GM21529 (cell line): Measurements from ENCODE around the gene BBS5.
"Not testable (repeated sequence)": the region's sequence is repeated elsewhere in the genome, so short reads cannot be mapped to it uniquely, and the experiment has no call there.

Experiments used
- ATAC-seq: cut with Tn5 transposase; IDR thresholded peaks from one replicate; pipeline ENCODE4 v1.9.1; 2021; ENCODE audit not compliant: unreplicated experiment

The BBS5 gene

GRCh38 chr2:169539460-169539859, 60.2 kb downstream of the BBS5 start:
- not testable (repeated sequence) for ATAC-seq

GRCh38 chr2:169540146-169540545, 60.9 kb downstream of the BBS5 start:
- no peak for ATAC-seq

DNA sequence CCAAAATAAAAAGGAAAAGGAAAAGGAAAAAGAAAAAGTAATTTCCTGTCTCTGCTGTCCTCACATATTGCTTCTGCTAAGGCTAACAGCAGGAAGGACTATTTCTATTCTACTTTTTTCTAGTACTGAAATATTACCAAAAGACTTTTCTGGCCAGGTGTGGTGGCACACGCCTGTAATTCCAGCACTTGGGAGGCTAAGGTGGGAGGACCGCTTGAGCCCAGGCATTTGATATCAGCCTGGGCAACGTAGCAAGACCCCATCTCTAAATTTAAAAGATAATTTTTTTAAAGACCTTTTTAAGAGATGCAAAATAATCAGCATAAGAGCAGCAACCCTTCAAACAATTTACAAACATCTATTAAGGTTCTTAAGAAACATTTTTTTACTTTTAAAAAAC, 63.1 kb downstream of the BBS5 start:
- ATAC-seq = no peak

- no peak for ATAC-seq
These were observed 67.5 kb downstream of the BBS5 start for GRCh38 chr2:169546756-169547155.
